Activated naive CD4-positive, alpha-beta T cell (primary cell): Measurements from ENCODE around the gene KRT12.
"Not testable (repeated sequence)": the region's sequence is repeated elsewhere in the genome, so short reads cannot be mapped to it uniquely, and the experiment has no call there.

Experiments
- DNase-seq, 4 experiments: peaks; one replicate each; lab custom pipeline; 2025; lab: John Stamatoyannopoulos, UW

KRT12 gene

GRCh38 chr17:40883626-40884334 lies 16.8 kb upstream of the KRT12 start:
- no peak for DNase-seq

GRCh38 chr17:40883031-40883430 lies 16.0 kb upstream of the KRT12 start:
- no peak for DNase-seq

- DNase-seq: no peak
Measured at GRCh38 chr17:40879026-40879425, 12.0 kb upstream of the KRT12 start.

GRCh38 chr17:40878044-40878443 lies 11.0 kb upstream of the KRT12 start:
- DNase-seq: no peak

- DNase-seq: no peak
Measured at GRCh38 chr17:40873801-40874200, 6.8 kb upstream of the KRT12 start.

- no peak for DNase-seq
Measured at GRCh38 chr17:40873255-40873654, 6.2 kb upstream of the KRT12 start.

- no peak for DNase-seq
Measured at GRCh38 chr17:40872416-40872815, 5.4 kb upstream of the KRT12 start.

GRCh38 chr17:40871316-40871715 lies 4.3 kb upstream of the KRT12 start:
- no peak for DNase-seq

- no peak for DNase-seq
Measured at GRCh38 chr17:40870136-40870535, 3.1 kb upstream of the KRT12 start.

- DNase-seq: no peak
Measured at GRCh38 chr17:40864661-40865390, 2.2 kb downstream of the KRT12 start.

- DNase-seq: no peak
Measured at GRCh38 chr17:40862985-40863733, 3.9 kb downstream of the KRT12 start.

- no peak for DNase-seq
Measured at GRCh38 chr17:40859536-40859935, 7.5 kb downstream of the KRT12 start.

GRCh38 chr17:40858667-40859066 lies 8.4 kb downstream of the KRT12 start:
- DNase-seq: not testable (repeated sequence)

GRCh38 chr17:40857535-40857934 lies 9.5 kb downstream of the KRT12 start:
- no peak for DNase-seq

GRCh38 chr17:40854175-40854814 lies 12.7 kb downstream of the KRT12 start:
- DNase-seq: no peak

- no peak for DNase-seq
Measured at GRCh38 chr17:40852364-40852763, 14.7 kb downstream of the KRT12 start.

- no peak for DNase-seq
Measured at GRCh38 chr17:40850293-40850972, 16.6 kb downstream of the KRT12 start.

GRCh38 chr17:40849723-40850122 lies 17.3 kb downstream of the KRT12 start:
- no peak for DNase-seq

- DNase-seq: no peak
Measured at GRCh38 chr17:40848583-40849235, 18.3 kb downstream of the KRT12 start.

- no peak for DNase-seq
Measured at GRCh38 chr17:40846515-40847144, 20.4 kb downstream of the KRT12 start.

GRCh38 chr17:40844671-40845107 lies 22.3 kb downstream of the KRT12 start:
- DNase-seq: no peak
